ENCODE data around the gene SUMO1.

GRCh38 chr2:202286595-202286994 lies 48.2 kb upstream of the SUMO1 start:
- TF ChIP-seq CTCF (IDR thresholded peaks at IDR 0.05; ENCODE audit: insufficient read depth, low read depth, low read length), result no peak
- no peak for TF ChIP-seq EZH2 (IDR thresholded peaks at IDR 0.05; ENCODE audit: insufficient read depth, low read length)

Data from astrocyte (in vitro differentiated cells and primary cell).